IPS DF 19.7 (cell line): ENCODE measurements around the gene MKRN2OS.
"Not testable (repeated sequence)": the region's sequence is repeated elsewhere in the genome, so short reads cannot be mapped to it uniquely, and the experiment has no call there.

Experiments
- DNase-seq: peaks from one replicate; pipeline ENCODE4 v3.0.0-alpha.2; 2013; ENCODE audit warnings: low read depth, low spot score

MKRN2OS gene

GRCh38 chr3:12561397-12561796 lies 16.1 kb upstream of the MKRN2OS start:
- DNase-seq, result no peak

- no peak for DNase-seq
Observed at GRCh38 chr3:12560505-12561190, 15.3 kb upstream of the MKRN2OS start.

- DNase-seq, result no peak
Observed at GRCh38 chr3:12559520-12559919, 14.2 kb upstream of the MKRN2OS start.

GRCh38 chr3:12558706-12559105 lies 13.4 kb upstream of the MKRN2OS start:
- no peak for DNase-seq

GRCh38 chr3:12557473-12558100 lies 12.3 kb upstream of the MKRN2OS start:
- DNase-seq, result no peak

GRCh38 chr3:12556690-12557472 lies 11.6 kb upstream of the MKRN2OS start, which contains the start of gene MKRN2:
Gene MKRN2, plus strand, starts transcription at chr3:12557087. Its CDS starts 64 bp downstream, at chr3:12557151.
- peak; percentile 30 for DNase-seq

- DNase-seq, result no peak
Observed at GRCh38 chr3:12556314-12556689, 11.0 kb upstream of the MKRN2OS start.

- no peak for DNase-seq
Observed at GRCh38 chr3:12553921-12554391, 8.7 kb upstream of the MKRN2OS start.

GRCh38 chr3:12549971-12550760 lies 4.9 kb upstream of the MKRN2OS start:
- no peak for DNase-seq

- DNase-seq, result no peak
Observed at GRCh38 chr3:12544652-12545472, 437 bp downstream of the MKRN2OS start.

- not testable (repeated sequence) for DNase-seq
Observed at GRCh38 chr3:12543497-12543896, 1.8 kb downstream of the MKRN2OS start.

- no peak for DNase-seq
Observed at GRCh38 chr3:12541625-12542024, 3.7 kb downstream of the MKRN2OS start.

- no peak for DNase-seq
Observed at GRCh38 chr3:12536423-12536822, 8.9 kb downstream of the MKRN2OS start.

- no peak for DNase-seq
Observed at GRCh38 chr3:12532182-12532581, 13.1 kb downstream of the MKRN2OS start.

- DNase-seq, result no peak
Observed at GRCh38 chr3:12527757-12528143, 17.5 kb downstream of the MKRN2OS start.

- DNase-seq, result no peak
Observed at GRCh38 chr3:12522721-12523120, 22.6 kb downstream of the MKRN2OS start.

GRCh38 chr3:12521010-12521409 lies 24.3 kb downstream of the MKRN2OS start:
- DNase-seq, result no peak

- DNase-seq, result no peak
Observed at GRCh38 chr3:12518261-12519028, 26.9 kb downstream of the MKRN2OS start.

GRCh38 chr3:12516873-12517272 lies 28.4 kb downstream of the MKRN2OS start:
- DNase-seq, result no peak

GRCh38 chr3:12515631-12516030 lies 29.7 kb downstream of the MKRN2OS start:
- DNase-seq, result no peak
